Fibroblast of lung (primary cell): Measurements from ENCODE around the gene PPM1H.

Experiments
- EZH2 ChIP-seq: IDR thresholded peaks from 2 replicates; pipeline ENCODE4 v1.5.1; 2012; ENCODE audit warnings: low read length, control low read depth, mild to moderate bottlenecking; ENCODE audit errors: missing control alignments
- TF ChIP-seq, protein P1 (sequence below), 2 donors: IDR thresholded peaks in 1 of 2; conservative IDR thresholded peaks in 1 of 2; 1 replicate in 1 of 2; 2 replicates in 1 of 2; pipeline ENCODE4 v1.5.1; 2011 to 2012; ENCODE audit warnings: low read length in 2 of 2, control low read depth in 1 of 2, inconsistent platforms in 1 of 2, low read depth in 1 of 2, mild to moderate bottlenecking in 1 of 2

GRCh38 chr12:62794218-62794583 lies 140.7 kb downstream of the PPM1H start:
- TF ChIP-seq, protein P1, sequence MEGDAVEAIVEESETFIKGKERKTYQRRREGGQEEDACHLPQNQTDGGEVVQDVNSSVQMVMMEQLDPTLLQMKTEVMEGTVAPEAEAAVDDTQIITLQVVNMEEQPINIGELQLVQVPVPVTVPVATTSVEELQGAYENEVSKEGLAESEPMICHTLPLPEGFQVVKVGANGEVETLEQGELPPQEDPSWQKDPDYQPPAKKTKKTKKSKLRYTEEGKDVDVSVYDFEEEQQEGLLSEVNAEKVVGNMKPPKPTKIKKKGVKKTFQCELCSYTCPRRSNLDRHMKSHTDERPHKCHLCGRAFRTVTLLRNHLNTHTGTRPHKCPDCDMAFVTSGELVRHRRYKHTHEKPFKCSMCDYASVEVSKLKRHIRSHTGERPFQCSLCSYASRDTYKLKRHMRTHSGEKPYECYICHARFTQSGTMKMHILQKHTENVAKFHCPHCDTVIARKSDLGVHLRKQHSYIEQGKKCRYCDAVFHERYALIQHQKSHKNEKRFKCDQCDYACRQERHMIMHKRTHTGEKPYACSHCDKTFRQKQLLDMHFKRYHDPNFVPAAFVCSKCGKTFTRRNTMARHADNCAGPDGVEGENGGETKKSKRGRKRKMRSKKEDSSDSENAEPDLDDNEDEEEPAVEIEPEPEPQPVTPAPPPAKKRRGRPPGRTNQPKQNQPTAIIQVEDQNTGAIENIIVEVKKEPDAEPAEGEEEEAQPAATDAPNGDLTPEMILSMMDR (conservative IDR thresholded peaks at IDR 0.05 in 1 of 2, IDR thresholded peaks at IDR 0.05 in 1 of 2; ENCODE audit: low read depth in 1 of 2, low read length in 2 of 2) = no peak
- TF ChIP-seq EZH2 = no peak
